Keratinocyte (primary cell): ENCODE measurements around the gene SMIM38. TPM values are rescaled to one million over a fixed set of nuclear protein-coding genes. Genes with fewer than 3 reads are reported as not detected.
"Not testable (repeated sequence)": the region's sequence is repeated elsewhere in the genome, so short reads cannot be mapped to it uniquely, and the experiment has no call there.

Experiments
- DNase-seq: peaks from one replicate; pipeline ENCODE4 v3.0.0-alpha.2; 2011; ENCODE audit warnings: low read depth, missing footprints, low spot score
- FAIRE-seq: peaks from 2 replicates; lab custom pipeline; 2011; peaks lifted over from hg19 to GRCh38; lab: Jason Lieb, UNC
- H2AFZ ChIP-seq: 2 replicates; pipeline ENCODE4 v1.6.0; 2012; ENCODE audit warnings: low read length, control low read depth, inconsistent platforms; ENCODE audit not compliant: control insufficient read depth
- H3K27ac ChIP-seq: 2 replicates; pipeline ENCODE4 v1.5.1; 2011; ENCODE audit warnings: low read length; ENCODE audit not compliant: control insufficient read depth, insufficient read depth
- H3K27me3 ChIP-seq: 3 replicates; pipeline ENCODE4 v1.6.0; 2011; ENCODE audit warnings: low read length; ENCODE audit not compliant: control insufficient read depth, insufficient read depth; ENCODE audit errors: extremely low read depth
- H3K36me3 ChIP-seq, 2 experiments: 2 replicates in 1 of 2; 3 replicates in 1 of 2; pipeline ENCODE4 v1.5.1; 2011; ENCODE audit warnings: low read length in 2 of 2, mild to moderate bottlenecking in 1 of 2; ENCODE audit not compliant: control insufficient read depth in 2 of 2, insufficient read depth in 2 of 2; ENCODE audit errors: extremely low read depth in 1 of 2
- H3K4me1 ChIP-seq: 3 replicates; pipeline ENCODE4 v1.5.1; 2011; ENCODE audit warnings: low read length; ENCODE audit not compliant: control insufficient read depth, insufficient read depth; ENCODE audit errors: extremely low read depth
- H3K4me2 ChIP-seq: 3 replicates; pipeline ENCODE4 v1.6.0; 2011; ENCODE audit warnings: low read depth, low read length; ENCODE audit not compliant: control insufficient read depth, insufficient read depth; ENCODE audit errors: extremely low read depth
- H3K4me3 ChIP-seq, 3 experiments: fragments of 200-600 bp in 1 of 3; sonication (generic) in 1 of 3; 2 replicates in 2 of 3; 3 replicates in 1 of 3; pipeline ENCODE4 v1.5.1; 2011 to 2016; ENCODE audit warnings: low read length in 3 of 3, mild to moderate bottlenecking in 3 of 3, control low read depth in 2 of 3, inconsistent platforms in 1 of 3, low read depth in 1 of 3, mixed read lengths in 1 of 3, mixed run types in 1 of 3, moderate library complexity in 1 of 3; ENCODE audit not compliant: control insufficient read depth in 2 of 3, insufficient read depth in 2 of 3; ENCODE audit errors: extremely low read depth in 1 of 3
- H3K79me2 ChIP-seq: 2 replicates; pipeline ENCODE4 v1.6.0; 2012; ENCODE audit warnings: low read length; ENCODE audit not compliant: control insufficient read depth, insufficient read depth
- H3K9ac ChIP-seq: 3 replicates; pipeline ENCODE4 v1.6.0; 2011; ENCODE audit warnings: low read length; ENCODE audit not compliant: control insufficient read depth, insufficient read depth; ENCODE audit errors: extremely low read depth
- H3K9me1 ChIP-seq: 3 replicates; pipeline ENCODE4 v1.6.0; 2011; ENCODE audit warnings: low read length; ENCODE audit not compliant: control insufficient read depth, insufficient read depth; ENCODE audit errors: extremely low read depth
- H3K9me3 ChIP-seq: 2 replicates; pipeline ENCODE4 v1.5.1; 2012; ENCODE audit warnings: low read depth, low read length; ENCODE audit not compliant: control insufficient read depth
- H4K20me1 ChIP-seq: 3 replicates; pipeline ENCODE4 v1.6.0; 2011; ENCODE audit warnings: low read length; ENCODE audit not compliant: control insufficient read depth, insufficient read depth; ENCODE audit errors: extremely low read depth
- CTCF ChIP-seq, 3 experiments: IDR thresholded peaks in 1 of 3; conservative IDR thresholded peaks in 1 of 3; optimal IDR thresholded peaks in 1 of 3; 2 replicates in 2 of 3; 3 replicates in 1 of 3; pipeline versions ENCODE3 to v1.5.1; 2011; ENCODE audit warnings: low read length in 3 of 3, mild to moderate bottlenecking in 3 of 3, moderate library complexity in 2 of 3, control low read depth in 1 of 3, inconsistent platforms in 1 of 3; ENCODE audit not compliant: insufficient read depth in 2 of 3; ENCODE audit errors: extremely low read depth in 1 of 3
- EZH2 ChIP-seq: IDR thresholded peaks from one replicate; pipeline ENCODE4 v1.6.1; 2012; ENCODE audit warnings: inconsistent platforms, mild to moderate bottlenecking, low read length, moderate library complexity
- dilution Hi-C: fragments of 300-500 bp; cut with MboI; formaldehyde crosslinking; loops from one replicate; pipeline ENCODE4 v1.7.0; 2020; ENCODE audit warnings: low sequenced_read_pairs; ENCODE audit not compliant: extremely low pct_ligation_motif_present
- polyA plus RNA-seq, 5 experiments: library from polyadenylated mRNA; depleted of rRNA in 3 of 5; stranded (reverse) in 3 of 5; stranded (forward) in 1 of 5; unstranded in 1 of 5; fragments of >200 nt; gene quantifications; 1 replicate in 1 of 5; 2 replicates in 3 of 5; 3 replicates in 1 of 5; pipeline versions ENCODE4 v1.2.1 to v1.2.3, GENCODE V29; 2011 to 2012; ENCODE audit warnings: missing spikeins in 2 of 5, low read depth in 1 of 5, low replicate concordance in 1 of 5

Gene SMIM38
- polyA plus RNA-seq, 1 donor (not counting 4 experiments of a cell fraction or from before 2014, with no cell fraction given), result not detected

- H3K9me3 ChIP-seq, result no peaks in the 10 kb centered on the region
- no peak overlapping the region for H2AFZ ChIP-seq
- no peak overlapping the region for H3K27ac ChIP-seq
These were observed 17.5 kb upstream of the SMIM38 start for GRCh38 chr11:69138265-69138664.

GRCh38 chr11:69140161-69140560 lies 15.6 kb upstream of the SMIM38 start:
- H3K27me3 ChIP-seq, H3K9ac ChIP-seq, H3K4me1 ChIP-seq, H3K9me3 ChIP-seq, H3K4me2 ChIP-seq, FAIRE-seq, H3K36me3 ChIP-seq, H3K4me3 ChIP-seq, H3K27ac ChIP-seq, H3K9me1 ChIP-seq, DNase-seq, H3K79me2 ChIP-seq, dilution Hi-C loops, H4K20me1 ChIP-seq, H2AFZ ChIP-seq: not testable (repeated sequence)

More at GRCh38 chr11:69138265-69138664, 17.5 kb upstream of the SMIM38 start:
- TF ChIP-seq CTCF (optimal IDR thresholded peaks at IDR 0.05 in 1 of 3, IDR thresholded peaks at IDR 0.05 in 1 of 3, conservative IDR thresholded peaks at IDR 0.05 in 1 of 3; ENCODE audit: extremely low read depth in 1 of 3, insufficient read depth in 2 of 3, low read length in 3 of 3) (no peak), EZH2 (no peak)
- FAIRE-seq, result no peak
- H3K9ac ChIP-seq, result no peak overlapping the region
- H3K4me3 ChIP-seq, result no peak overlapping the region
- H3K27me3 ChIP-seq, result no peaks in the 10 kb centered on the region
- H3K79me2 ChIP-seq, result no peaks in the 10 kb centered on the region
- dilution Hi-C loops, result no loop called here
- no peak overlapping the region for H3K4me2 ChIP-seq
- no peaks in the 10 kb centered on the region for H4K20me1 ChIP-seq
- H3K4me1 ChIP-seq, result peaks cover 2% of the 10 kb centered on the region
- H3K9me1 ChIP-seq, result no peaks in the 10 kb centered on the region
- no peaks in the 10 kb centered on the region for H3K36me3 ChIP-seq
- DNase-seq, result no peak

GRCh38 chr11:69140635-69141034 lies 15.1 kb upstream of the SMIM38 start:
- no peaks in the 10 kb centered on the region for H3K9me1 ChIP-seq
- H3K4me2 ChIP-seq, result no peak overlapping the region
- H3K4me3 ChIP-seq, result no peak overlapping the region
- no peak overlapping the region for H3K9ac ChIP-seq
- H4K20me1 ChIP-seq, result no peaks in the 10 kb centered on the region
- FAIRE-seq (no peak), DNase-seq (no peak)
- no peak for TF ChIP-seq CTCF (optimal IDR thresholded peaks at IDR 0.05 in 1 of 3, IDR thresholded peaks at IDR 0.05 in 1 of 3, conservative IDR thresholded peaks at IDR 0.05 in 1 of 3; ENCODE audit: extremely low read depth in 1 of 3, insufficient read depth in 2 of 3, low read length in 3 of 3)
- no peak for TF ChIP-seq EZH2
- H3K27ac ChIP-seq, result no peak overlapping the region
- no peaks in the 10 kb centered on the region for H3K27me3 ChIP-seq
- H3K9me3 ChIP-seq, result no peaks in the 10 kb centered on the region
- no peaks in the 10 kb centered on the region for H3K79me2 ChIP-seq
- no peaks in the 10 kb centered on the region for H3K36me3 ChIP-seq
- H2AFZ ChIP-seq, result no peak overlapping the region
- dilution Hi-C loops, result no loop called here
- peaks cover 2% of the 10 kb centered on the region for H3K4me1 ChIP-seq
